Measurements from ENCODE around the gene PAX6.

DNA sequence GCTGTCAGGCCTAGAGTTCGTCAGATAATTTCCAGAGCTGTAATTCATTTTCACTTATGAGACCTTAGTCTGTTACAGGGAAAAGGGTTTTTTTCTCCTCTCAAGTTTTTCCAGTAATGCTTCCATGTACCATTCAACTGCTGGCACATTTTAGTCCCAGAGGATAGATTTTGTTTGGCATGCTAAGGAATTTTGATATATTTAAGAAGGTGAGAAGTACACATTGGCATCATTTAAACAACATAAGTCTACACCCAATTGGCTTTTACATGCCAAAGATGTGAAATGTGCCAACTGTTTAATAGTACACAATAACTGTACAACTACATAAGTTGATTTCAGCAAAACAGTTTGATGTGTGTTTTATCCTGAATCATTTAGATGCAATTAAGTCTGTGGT, 71.0 kb downstream of the PAX6 start:
- TF ChIP-seq, protein P1, sequence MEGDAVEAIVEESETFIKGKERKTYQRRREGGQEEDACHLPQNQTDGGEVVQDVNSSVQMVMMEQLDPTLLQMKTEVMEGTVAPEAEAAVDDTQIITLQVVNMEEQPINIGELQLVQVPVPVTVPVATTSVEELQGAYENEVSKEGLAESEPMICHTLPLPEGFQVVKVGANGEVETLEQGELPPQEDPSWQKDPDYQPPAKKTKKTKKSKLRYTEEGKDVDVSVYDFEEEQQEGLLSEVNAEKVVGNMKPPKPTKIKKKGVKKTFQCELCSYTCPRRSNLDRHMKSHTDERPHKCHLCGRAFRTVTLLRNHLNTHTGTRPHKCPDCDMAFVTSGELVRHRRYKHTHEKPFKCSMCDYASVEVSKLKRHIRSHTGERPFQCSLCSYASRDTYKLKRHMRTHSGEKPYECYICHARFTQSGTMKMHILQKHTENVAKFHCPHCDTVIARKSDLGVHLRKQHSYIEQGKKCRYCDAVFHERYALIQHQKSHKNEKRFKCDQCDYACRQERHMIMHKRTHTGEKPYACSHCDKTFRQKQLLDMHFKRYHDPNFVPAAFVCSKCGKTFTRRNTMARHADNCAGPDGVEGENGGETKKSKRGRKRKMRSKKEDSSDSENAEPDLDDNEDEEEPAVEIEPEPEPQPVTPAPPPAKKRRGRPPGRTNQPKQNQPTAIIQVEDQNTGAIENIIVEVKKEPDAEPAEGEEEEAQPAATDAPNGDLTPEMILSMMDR (IDR thresholded peaks at IDR 0.05; ENCODE audit: insufficient read depth, low read length, poor library complexity, severe bottlenecking), result no peak
- no peak for TF ChIP-seq EZH2phosphoT487 (conservative IDR thresholded peaks at IDR 0.05; ENCODE audit: low read length)

All from SU-DHL-6 (cell line).